Activated CD8-positive, alpha-beta memory T cell treated with anti-CD3 and anti-CD28 coated beads, Interleukin-2, amount 50 U/mL, for 24 hours (primary cell): ENCODE data around the gene ZNF480.
"Not testable (repeated sequence)": the region's sequence is repeated elsewhere in the genome, so short reads cannot be mapped to it uniquely, and the experiment has no call there.

Experiments
- DNase-seq: peaks from one replicate; pipeline ENCODE4 v3.0.0-alpha.2; 2020; ENCODE audit errors: extremely low read depth

Gene ZNF480

GRCh38 chr19:52336791-52337381 lies 39.9 kb downstream of the ZNF480 start:
- no peak for DNase-seq

GRCh38 chr19:52339022-52339421 lies 42.1 kb downstream of the ZNF480 start:
- DNase-seq = not testable (repeated sequence)

- no peak for DNase-seq
Observed at GRCh38 chr19:52343548-52343947, 46.6 kb downstream of the ZNF480 start.

- no peak for DNase-seq
Observed at GRCh38 chr19:52345162-52345561, 48.2 kb downstream of the ZNF480 start.

GRCh38 chr19:52351512-52351911 lies 54.5 kb downstream of the ZNF480 start:
- no peak for DNase-seq

- DNase-seq = no peak
Observed at GRCh38 chr19:52366414-52366824, 69.5 kb downstream of the ZNF480 start.

- DNase-seq = peak; percentile 84
Observed at GRCh38 chr19:52369559-52370340, 72.8 kb downstream of the ZNF480 start, which contains the start of gene ZNF880. Gene ZNF880, plus strand, starts transcription at chr19:52369923. Its CDS starts 43 bp downstream, at chr19:52369966.

GRCh38 chr19:52370341-52370710 lies 73.4 kb downstream of the ZNF480 start:
- DNase-seq = no peak
